ENCODE data around the gene ATG4A.

DNA sequence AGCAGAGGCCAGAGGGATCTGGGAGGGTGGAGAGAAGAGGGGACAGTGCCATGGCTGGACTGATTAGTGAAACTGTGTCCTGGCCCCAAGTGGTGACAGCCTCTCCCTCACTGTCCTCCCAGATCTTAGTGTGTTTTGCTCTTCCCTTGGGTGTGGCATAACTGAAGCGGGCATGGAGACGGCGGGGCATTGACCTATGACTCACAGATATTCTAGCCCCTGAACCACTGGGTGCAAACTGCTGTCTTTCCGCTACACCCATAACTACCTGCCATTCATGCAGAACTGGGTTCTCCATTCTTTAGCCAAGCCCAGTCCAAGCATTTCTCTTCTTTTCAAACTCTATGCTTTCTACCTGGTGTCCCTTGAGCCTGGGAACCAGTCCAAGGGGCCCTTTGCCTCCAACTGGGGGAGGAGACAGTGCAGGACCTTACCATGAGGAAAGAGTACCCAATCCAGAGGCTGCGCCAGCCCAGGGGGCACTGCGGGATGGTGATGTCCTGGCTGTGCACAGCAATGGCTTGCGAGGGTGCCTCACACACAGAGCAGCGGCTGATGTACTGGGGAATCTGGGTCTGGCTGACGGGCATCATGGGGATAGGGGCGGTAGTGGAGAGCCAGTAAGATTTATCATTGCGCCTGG lies 67.6 kb downstream of the ATG4A start:
- TF ChIP-seq POLR2A (IDR thresholded peaks at IDR 0.05): no peak
- TF ChIP-seq CTCF (IDR thresholded peaks at IDR 0.05): no peak
